Fibroblast of mammary gland (primary cell): Measurements from ENCODE around the gene HMGN2.
A peak's percentile ranks its signal among the peaks of the same experiment; 100 is the strongest.
"Not testable (repeated sequence)": the region's sequence is repeated elsewhere in the genome, so short reads cannot be mapped to it uniquely, and the experiment has no call there.

Source experiments
- DNase-seq: peaks from one replicate; pipeline ENCODE4 v3.0.0-alpha.2; 2010; ENCODE audit warnings: low read depth
- H3K4me3 ChIP-seq: 2 replicates; pipeline ENCODE4 v1.5.1; 2011; ENCODE audit warnings: low read depth, mild to moderate bottlenecking, low read length, moderate library complexity; ENCODE audit not compliant: control insufficient read depth
- CTCF ChIP-seq: conservative IDR thresholded peaks from 2 replicates; pipeline ENCODE4 v1.5.1; 2011; ENCODE audit warnings: low read depth, low read length, inconsistent platforms; ENCODE audit not compliant: control insufficient read depth, insufficient read depth

The HMGN2 gene

GRCh38 chr1:26490155-26490554 lies 17.9 kb downstream of the HMGN2 start:
- no peak for DNase-seq
- H3K4me3 ChIP-seq: no peak overlapping the region
- no peak for TF ChIP-seq CTCF

DNA sequence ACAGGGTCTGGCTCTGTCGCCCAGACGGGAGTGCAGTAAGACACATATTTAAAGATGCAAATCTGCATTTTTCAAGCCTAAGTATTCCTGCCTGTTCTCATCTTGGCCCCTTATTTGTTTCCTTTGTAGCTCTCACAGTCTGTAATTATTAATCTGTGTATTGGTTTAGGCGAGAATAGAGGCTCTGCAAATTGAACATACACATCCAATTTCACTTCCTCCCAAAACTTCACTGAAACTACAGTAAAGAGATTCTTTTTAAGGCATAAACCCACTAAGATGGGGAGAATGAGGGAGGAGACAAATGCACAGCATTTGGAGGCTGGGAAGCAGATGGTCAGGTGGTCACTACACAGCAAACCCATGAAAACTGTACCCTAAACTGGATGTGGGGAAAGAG lies 21.0 kb downstream of the HMGN2 start:
- TF ChIP-seq CTCF: no peak
- H3K4me3 ChIP-seq: no peak overlapping the region
- DNase-seq: no peak

- no peak for TF ChIP-seq CTCF
- DNase-seq: no peak
- no peak overlapping the region for H3K4me3 ChIP-seq
Measured at GRCh38 chr1:26493938-26494337, 21.7 kb downstream of the HMGN2 start.

GRCh38 chr1:26496861-26497260 lies 24.6 kb downstream of the HMGN2 start:
- H3K4me3 ChIP-seq: no peak overlapping the region
- DNase-seq: no peak
- no peak for TF ChIP-seq CTCF

DNA sequence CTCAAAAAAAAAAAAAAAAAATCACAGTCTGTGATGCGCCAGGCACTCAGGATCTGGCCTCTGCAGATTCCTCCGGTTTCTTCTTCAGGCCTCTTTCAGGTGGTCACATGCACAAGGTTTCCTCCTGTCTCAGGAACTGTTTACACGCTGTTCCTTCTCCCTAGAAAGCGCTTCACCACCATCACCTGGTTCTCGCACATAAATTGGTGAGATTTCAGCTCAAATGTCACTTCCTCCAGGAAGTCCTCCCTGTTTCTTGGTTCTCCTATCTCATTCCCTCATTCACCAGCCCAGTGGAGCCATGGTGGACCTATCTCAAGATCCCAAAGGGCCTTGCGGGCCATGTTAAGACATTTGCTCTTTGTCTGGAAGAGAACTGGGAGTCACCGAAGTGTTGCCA lies 26.7 kb downstream of the HMGN2 start:
- no peak for TF ChIP-seq CTCF
- DNase-seq: no peak

DNA sequence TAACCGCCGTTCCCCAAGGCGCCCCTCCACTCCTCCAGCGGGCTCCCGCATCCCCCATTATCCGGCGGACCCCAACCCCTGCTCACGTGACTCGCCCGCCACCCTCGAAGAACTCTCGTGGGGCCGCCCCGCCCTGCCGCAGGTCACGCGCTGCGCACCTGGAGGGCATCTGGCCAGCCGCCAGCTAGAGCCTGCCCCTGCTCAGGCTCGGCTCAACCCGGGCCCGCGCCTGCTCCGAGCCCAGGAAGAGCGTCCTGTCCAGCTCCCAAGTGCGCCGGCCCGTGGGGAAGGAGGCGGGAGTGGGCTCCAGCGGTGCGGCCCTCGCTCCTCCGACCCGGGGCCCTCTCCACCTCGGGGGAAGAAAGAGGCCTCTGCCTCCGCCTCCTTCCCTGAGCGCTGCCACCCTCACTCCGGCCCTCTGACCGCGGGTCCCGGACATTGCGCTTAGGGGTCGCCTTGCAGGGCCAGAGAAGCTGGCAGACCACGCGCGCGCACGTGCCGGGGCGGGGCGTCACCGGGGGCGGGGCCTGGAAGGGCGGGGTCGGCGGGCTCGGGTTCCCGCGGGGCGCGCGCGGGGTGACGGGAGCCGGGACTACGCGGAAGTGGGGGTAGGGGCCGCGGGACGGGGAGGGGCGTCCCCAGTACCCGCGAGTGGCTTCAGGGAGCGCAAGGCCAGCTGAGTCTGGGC lies 28.4 kb downstream of the HMGN2 start:
- H3K4me3 ChIP-seq: peak overlapping the region; percentile 68
- no peak for TF ChIP-seq CTCF
- DNase-seq: peak; percentile 57

More for the DNA sequence above, 26.7 kb downstream of the HMGN2 start:
- H3K4me3 ChIP-seq: no peak overlapping the region

DNA sequence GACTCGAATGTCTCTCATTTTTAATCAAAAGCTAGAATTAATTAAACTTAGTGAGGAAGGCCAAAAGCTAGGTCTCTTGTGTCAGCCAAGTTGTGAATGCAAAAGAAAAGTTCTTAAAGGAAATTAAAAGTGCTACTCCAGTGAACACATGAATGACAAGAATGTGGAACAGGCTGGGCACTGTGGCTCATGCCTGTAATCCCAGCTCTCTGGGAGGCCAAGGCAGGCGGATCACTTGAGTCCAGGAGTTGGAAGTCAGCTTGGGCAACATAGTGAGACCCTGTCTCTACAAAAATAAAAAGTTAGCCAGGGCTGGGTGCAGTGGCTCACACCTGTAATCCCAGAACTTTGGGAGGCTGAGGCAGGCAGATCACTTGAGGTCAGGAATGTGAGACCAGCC lies 38.5 kb downstream of the HMGN2 start:
- H3K4me3 ChIP-seq: not testable (repeated sequence)

GRCh38 chr1:26515836-26516235 lies 43.6 kb downstream of the HMGN2 start:
- not testable (repeated sequence) for H3K4me3 ChIP-seq, DNase-seq

More for the DNA sequence above, 38.5 kb downstream of the HMGN2 start:
- not testable (repeated sequence) for DNase-seq
